Liver (tissue), 9 donors: ENCODE results near the gene PNPLA2. TPM values are rescaled to one million over a fixed set of nuclear protein-coding genes. Genes with fewer than 3 reads are reported as not detected.

ENCODE experiments used
- DNase-seq: peaks from one replicate; pipeline ENCODE4 v3.0.0-alpha.2; 2017; ENCODE audit warnings: low spot score
- H3K27ac ChIP-seq, 2 donors: one replicate each; pipeline ENCODE4 v1.7.0; 2013; ENCODE audit warnings: inconsistent platforms in 2 of 2, low read length in 2 of 2, control low read depth in 1 of 2, low read depth in 1 of 2, mild to moderate bottlenecking in 1 of 2
- H3K27me3 ChIP-seq, 4 donors: one replicate each; pipeline versions ENCODE4 v1.6.1 to v1.7.0; 2013; ENCODE audit warnings: low read length in 3 of 4, inconsistent platforms in 1 of 4, mild to moderate bottlenecking in 1 of 4, moderate library complexity in 1 of 4; ENCODE audit not compliant: control insufficient read depth in 4 of 4, insufficient read depth in 4 of 4
- H3K36me3 ChIP-seq, 4 donors: one replicate each; pipeline versions ENCODE4 v1.6.1 to v1.7.0; 2013; ENCODE audit warnings: low read length in 3 of 4, mild to moderate bottlenecking in 3 of 4, low read depth in 1 of 4, moderate library complexity in 1 of 4; ENCODE audit not compliant: control insufficient read depth in 4 of 4, insufficient read depth in 3 of 4
- H3K4me1 ChIP-seq, 4 donors: one replicate each; pipeline versions ENCODE4 v1.6.1 to v1.7.0; 2013; ENCODE audit warnings: low read length in 3 of 4, mild to moderate bottlenecking in 3 of 4, moderate library complexity in 1 of 4; ENCODE audit not compliant: control insufficient read depth in 4 of 4, insufficient read depth in 4 of 4
- H3K4me3 ChIP-seq, 3 donors: one replicate each; pipeline versions ENCODE4 v1.6.1 to v1.7.0; 2013; ENCODE audit warnings: low read length in 3 of 3, control low read depth in 1 of 3, low read depth in 1 of 3, mild to moderate bottlenecking in 1 of 3
- H3K9ac ChIP-seq, 2 donors: one replicate each; pipeline ENCODE4 v1.7.0; 2013; ENCODE audit warnings: low read length in 2 of 2, mild to moderate bottlenecking in 2 of 2, moderate library complexity in 2 of 2, control low read depth in 1 of 2, low read depth in 1 of 2
- H3K9me3 ChIP-seq, 4 donors: one replicate each; pipeline versions ENCODE4 v1.6.1 to v1.7.0; 2013; ENCODE audit warnings: low read length in 3 of 4; ENCODE audit not compliant: control insufficient read depth in 4 of 4
- ATF3 ChIP-seq: IDR thresholded peaks from 2 replicates; pipeline ENCODE4 v1.6.1; 2016; ENCODE audit warnings: antibody characterized with exemption
- CTCF ChIP-seq: fragments of 150-350 bp; IDR thresholded peaks from 2 replicates; pipeline ENCODE4 v1.5.1; 2017; ENCODE audit warnings: improper control_type of control experiment, low read depth, low read length; ENCODE audit not compliant: missing input control
- EGR1 ChIP-seq, 2 donors: IDR thresholded peaks; 2 replicates each; pipeline ENCODE4 v1.6.1; 2016 to 2018; ENCODE audit warnings: antibody characterized with exemption in 2 of 2, low read depth in 2 of 2
- FOXA1 ChIP-seq: IDR thresholded peaks from 2 replicates; pipeline ENCODE4 v1.6.1; 2016; ENCODE audit warnings: antibody characterized with exemption
- FOXA2 ChIP-seq: IDR thresholded peaks from 2 replicates; pipeline ENCODE4 v1.6.1; 2016; ENCODE audit warnings: antibody characterized with exemption
- GABPA ChIP-seq, 2 donors: IDR thresholded peaks in 1 of 2; conservative IDR thresholded peaks in 1 of 2; 2 replicates each; pipeline ENCODE4 v1.6.1; 2016; ENCODE audit warnings: antibody characterized with exemption in 2 of 2, mild to moderate bottlenecking in 1 of 2, moderate library complexity in 1 of 2
- HNF4A ChIP-seq, 2 donors: conservative IDR thresholded peaks; 2 replicates each; pipeline ENCODE4 v1.6.1; 2016; ENCODE audit warnings: antibody characterized with exemption in 2 of 2, mild to moderate bottlenecking in 2 of 2
- HNF4G ChIP-seq: IDR thresholded peaks from 2 replicates; pipeline ENCODE4 v1.6.1; 2016; ENCODE audit warnings: antibody characterized with exemption
- JUND ChIP-seq, 2 donors: IDR thresholded peaks; 2 replicates each; pipeline ENCODE4 v1.6.1; 2016; ENCODE audit warnings: antibody characterized with exemption in 2 of 2
- MAX ChIP-seq: IDR thresholded peaks from 2 replicates; pipeline ENCODE4 v1.6.1; 2016; ENCODE audit warnings: antibody characterized with exemption
- NR2F2 ChIP-seq: IDR thresholded peaks from 2 replicates; pipeline ENCODE4 v1.6.1; 2016; ENCODE audit warnings: antibody characterized with exemption
- RAD21 ChIP-seq, 2 donors: IDR thresholded peaks; 2 replicates each; pipeline ENCODE4 v1.6.1; 2016; ENCODE audit warnings: antibody characterized with exemption in 2 of 2, mild to moderate bottlenecking in 2 of 2
- REST ChIP-seq: IDR thresholded peaks from 2 replicates; pipeline ENCODE4 v1.6.1; 2016; ENCODE audit warnings: antibody characterized with exemption, mild to moderate bottlenecking
- RXRA ChIP-seq, 2 donors: IDR thresholded peaks; 2 replicates each; pipeline ENCODE4 v1.6.1; 2017 to 2018; ENCODE audit warnings: antibody characterized with exemption in 2 of 2, mild to moderate bottlenecking in 1 of 2
- SP1 ChIP-seq: IDR thresholded peaks from 2 replicates; pipeline ENCODE4 v1.6.1; 2018; ENCODE audit warnings: antibody characterized with exemption, mild to moderate bottlenecking
- TAF1 ChIP-seq: conservative IDR thresholded peaks from 2 replicates; pipeline ENCODE4 v1.6.1; 2016; ENCODE audit warnings: antibody characterized with exemption, mild to moderate bottlenecking
- YY1 ChIP-seq: IDR thresholded peaks from 2 replicates; pipeline ENCODE4 v1.6.1; 2016; ENCODE audit warnings: antibody characterized with exemption, mild to moderate bottlenecking
- whole genome bisulfite sequencing: extraction: QIAGEN DNeasy Blood & Tissue Kit; methylation state at CpG from one replicate; pipeline ENCODE4 v1.1.7; 2013; 5-methylcytosine and 5-hydroxymethylcytosine counted together
- polyA plus RNA-seq, 2 donors: library from polyadenylated mRNA; stranded (reverse) in 1 of 2; unstranded in 1 of 2; fragments of 200-250 nt in 1 of 2; fragments of >200 nt in 1 of 2; fragmentation: Nextera tagmentation in 1 of 2; extraction: Ambion mirVana in 1 of 2; gene quantifications; one replicate each; pipeline versions ENCODE4 v1.2.1 to v1.2.3, GENCODE V29; 2013 to 2015
- total RNA-seq, 2 donors: library from RNA; depleted of rRNA; stranded (reverse); fragments of >200 nt; gene quantifications; one replicate each; pipeline ENCODE4 v1.2.3, GENCODE V29; 2014
- donor health status: healthy.
- donor health status: healthy.
- donor health status: healthy.
- donor health status: healthy.
- donor health status: healthy.

The PNPLA2 gene
- total and polyA plus RNA-seq, 4 donors: 13.7 to 58.9 (median 27.2) TPM

GRCh38 chr11:799641-800316 lies 18.9 kb upstream of the PNPLA2 start:
- peaks cover 18 to 40% (median 27%) of the 10 kb centered on the region in 4 donors for H3K4me1 ChIP-seq
- no peaks in the 10 kb centered on the region for H3K9me3 ChIP-seq
- no peak overlapping the region for H3K27ac ChIP-seq
- DNase-seq: no peak
- peaks cover 0 to 5% (median 2%) of the 10 kb centered on the region in 4 donors for H3K36me3 ChIP-seq
- WGBS: 96% methylated on average over 32 of the region's 32 CpGs
- no peak overlapping the region for H3K4me3 ChIP-seq
- no peak overlapping the region for H3K9ac ChIP-seq
- TF ChIP-seq CTCF (no peak), HNF4A (conservative IDR thresholded peaks at IDR 0.05) (no peak), MAX (no peak), SP1 (no peak), REST (no peak), YY1 (no peak), FOXA2 (no peak), JUND (IDR thresholded peaks at IDR 0.05) (no peak), GABPA (IDR thresholded peaks at IDR 0.05 in 1 of 2, conservative IDR thresholded peaks at IDR 0.05 in 1 of 2) (no peak), FOXA1 (no peak), EGR1 (IDR thresholded peaks at IDR 0.05; ENCODE audit: low read depth in 2 of 2) (no peak)
- no peaks in the 10 kb centered on the region for H3K27me3 ChIP-seq

- no peak for DNase-seq
- no peak overlapping the region for H3K9ac ChIP-seq
- TF ChIP-seq EGR1 (IDR thresholded peaks at IDR 0.05; ENCODE audit: low read depth in 2 of 2) (no peak), MAX (no peak), FOXA1 (no peak), REST (no peak), FOXA2 (no peak), CTCF (no peak), GABPA (IDR thresholded peaks at IDR 0.05 in 1 of 2, conservative IDR thresholded peaks at IDR 0.05 in 1 of 2) (no peak), SP1 (no peak), TAF1 (no peak), ATF3 (no peak), RAD21 (IDR thresholded peaks at IDR 0.05) (no peak), NR2F2 (no peak), HNF4G (no peak), HNF4A (conservative IDR thresholded peaks at IDR 0.05) (no peak), JUND (IDR thresholded peaks at IDR 0.05) (no peak), RXRA (IDR thresholded peaks at IDR 0.05) (no peak)
- H3K4me1 ChIP-seq: peaks cover 17 to 38% (median 29%) of the 10 kb centered on the region in 4 donors
- H3K9me3 ChIP-seq: no peaks in the 10 kb centered on the region
- no peak overlapping the region for H3K4me3 ChIP-seq
- 97% methylated on average over 30 of the region's 30 CpGs for WGBS
- peaks cover 0 to 5% (median 1%) of the 10 kb centered on the region in 4 donors for H3K36me3 ChIP-seq
- H3K27ac ChIP-seq: no peak overlapping the region
- H3K27me3 ChIP-seq: no peaks in the 10 kb centered on the region
Observed at GRCh38 chr11:800473-800872, 18.2 kb upstream of the PNPLA2 start.
